B cell (primary cell): Measurements from ENCODE around the gene RUVBL2. TPM values are rescaled to one million over a fixed set of nuclear protein-coding genes. Genes with fewer than 3 reads are reported as not detected.
"Not testable (repeated sequence)": the region's sequence is repeated elsewhere in the genome, so short reads cannot be mapped to it uniquely, and the experiment has no call there.

Source experiments
- ATAC-seq: fragments of 200-7000 bp; cut with Tn5 transposase; one replicate; pipeline ENCODE4 v1.10.0; 2021; ENCODE audit warnings: low read depth, mild to moderate bottlenecking, moderate number of reproducible peaks, moderate library complexity
- CTCF ChIA-PET: fragments of 350-600 bp; sonication (Branson Sonifier 250); formaldehyde crosslinking; loops from one replicate; lab custom pipeline; 2021; ENCODE audit warnings: antibody characterized with exemption, inconsistent platforms; lab: Charles Lee
- POLR2A ChIA-PET: fragments of 350-600 bp; sonication (Branson Sonifier 250); formaldehyde crosslinking; loops from one replicate; lab custom pipeline; 2021; ENCODE audit warnings: antibody characterized with exemption; lab: Charles Lee
- DNase-seq: peaks from one replicate; pipeline ENCODE4 v3.0.0; 2013
- H2AFZ ChIP-seq: 2 replicates; pipeline ENCODE4 v1.6.1; 2012; ENCODE audit warnings: mild to moderate bottlenecking, low read depth, low read length; ENCODE audit not compliant: insufficient read depth, poor library complexity, severe bottlenecking
- H3K27ac ChIP-seq, 2 donors: 1 replicate in 1 of 2; 2 replicates in 1 of 2; pipeline ENCODE4 v1.5.1; 2012 to 2013; ENCODE audit warnings: low read length in 2 of 2, mild to moderate bottlenecking in 2 of 2, moderate library complexity in 1 of 2
- H3K27me3 ChIP-seq, 4 experiments: fragments of 200-600 bp in 1 of 4; sonication (generic) in 1 of 4; replicated peaks in 1 of 4; 1 replicate in 2 of 4; 2 replicates in 2 of 4; pipeline versions ENCODE4 v1.6.1 to v1.7.0; 2013 to 2016; ENCODE audit warnings: low read length in 3 of 4, mild to moderate bottlenecking in 2 of 4, mixed read lengths in 1 of 4, moderate library complexity in 1 of 4; ENCODE audit not compliant: insufficient read depth in 4 of 4, control insufficient read depth in 3 of 4; ENCODE audit errors: control extremely low read depth in 1 of 4
- H3K36me3 ChIP-seq, 2 experiments: replicated peaks in 1 of 2; 1 replicate in 1 of 2; 2 replicates in 1 of 2; pipeline versions ENCODE4 v1.6.1 to v1.7.1; 2013; ENCODE audit warnings: low read length in 1 of 2; ENCODE audit not compliant: insufficient read depth in 2 of 2, control insufficient read depth in 1 of 2; ENCODE audit errors: control extremely low read depth in 1 of 2, extremely low read depth in 1 of 2
- H3K4me1 ChIP-seq, 2 donors: fragments of 200-600 bp in 1 of 2; sonication (generic) in 1 of 2; 1 replicate in 1 of 2; 2 replicates in 1 of 2; pipeline versions ENCODE4 v1.5.1 to v1.6.1; 2013 to 2017; ENCODE audit warnings: low read length in 2 of 2; ENCODE audit not compliant: control insufficient read depth in 2 of 2, insufficient read depth in 2 of 2
- H3K4me2 ChIP-seq: replicated peaks from 2 replicates; pipeline ENCODE3; 2012; ENCODE audit warnings: mild to moderate bottlenecking, low read depth, low read length; ENCODE audit not compliant: poor library complexity, severe bottlenecking
- H3K4me3 ChIP-seq, 5 experiments: fragments of 200-600 bp in 1 of 5; sonication (generic) in 1 of 5; 1 replicate in 3 of 5; 2 replicates in 2 of 5; pipeline versions ENCODE4 v1.5.1 to v1.7.0; 2011 to 2016; ENCODE audit warnings: low read length in 4 of 5, mild to moderate bottlenecking in 4 of 5, low read depth in 2 of 5, control low read depth in 1 of 5, moderate library complexity in 1 of 5; ENCODE audit not compliant: insufficient read depth in 1 of 5; ENCODE audit errors: control extremely low read depth in 1 of 5, extremely low read depth in 1 of 5
- H3K79me2 ChIP-seq: fragments of 200-600 bp; sonication (generic); one replicate; pipeline ENCODE4 v1.6.0; 2016; ENCODE audit warnings: low read length; ENCODE audit not compliant: control insufficient read depth, insufficient read depth
- H3K9ac ChIP-seq: fragments of 200-600 bp; sonication (generic); 2 replicates; pipeline ENCODE4 v1.6.1; 2017; ENCODE audit warnings: mild to moderate bottlenecking, low read length, moderate library complexity
- H3K9me3 ChIP-seq, 3 donors: one replicate each; pipeline versions ENCODE4 v1.6.1 to v1.7.1; 2013; ENCODE audit warnings: low read length in 2 of 3; ENCODE audit not compliant: control insufficient read depth in 2 of 3, insufficient read depth in 1 of 3; ENCODE audit errors: control extremely low read depth in 1 of 3
- H4K20me1 ChIP-seq: 2 replicates; pipeline ENCODE4 v1.6.0; 2012; ENCODE audit warnings: mild to moderate bottlenecking, low read length; ENCODE audit not compliant: insufficient read depth, control insufficient read depth, poor library complexity, severe bottlenecking
- H3K27ac Mint-ChIP-seq: one replicate; pipeline ENCODE4 v1.8.0; 2021; ENCODE audit warnings: mixed read lengths
- H3K27me3 Mint-ChIP-seq: one replicate; pipeline ENCODE4 v1.8.0; 2021; ENCODE audit warnings: mixed read lengths
- H3K4me1 Mint-ChIP-seq: one replicate; pipeline ENCODE4 v1.8.0; 2021; ENCODE audit warnings: mixed read lengths
- H3K4me3 Mint-ChIP-seq: one replicate; pipeline ENCODE4 v1.8.0; 2021; ENCODE audit warnings: mixed read lengths
- H3K9me3 Mint-ChIP-seq: one replicate; pipeline ENCODE4 v1.8.0; 2022; ENCODE audit warnings: mixed read lengths; ENCODE audit not compliant: insufficient read depth
- WGBS: methylation state at CpG from one replicate; pipeline ENCODE4 v1.1.5; 2013; ENCODE audit warnings: missing lambda C conversion rate; ENCODE audit not compliant: insufficient coverage; 5-methylcytosine and 5-hydroxymethylcytosine counted together
- intact Hi-C: fragments of 100-400 bp; cut with micrococcal nuclease; formaldehyde crosslinking; loops from one replicate; pipeline ENCODE4 v1.10.0; 2022
- polyA plus RNA-seq: library from polyadenylated mRNA; depleted of rRNA; stranded (reverse); fragments of >200 nt; gene quantifications from 2 replicates; pipeline ENCODE4 v1.2.3, GENCODE V29; 2012
- total RNA-seq, 2 donors: library from RNA; stranded (reverse); fragments of 120-200 nt in 1 of 2; gene quantifications; 1 replicate in 1 of 2; 2 replicates in 1 of 2; pipeline versions ENCODE4 v1.2.3 to v1.2.4, GENCODE V29; 2013 to 2022
- TF ChIP-seq, protein P1 (sequence below): fragments of 200-600 bp; IDR thresholded peaks from one replicate; pipeline ENCODE4 v1.8.0; 2022; ENCODE audit warnings: antibody characterized with exemption, mild to moderate bottlenecking

The RUVBL2 gene
- total and polyA plus RNA-seq, 2 donors (not counting 1 experiment from before 2014, with no cell fraction given) = 36.1 to 57.4 TPM

DNA sequence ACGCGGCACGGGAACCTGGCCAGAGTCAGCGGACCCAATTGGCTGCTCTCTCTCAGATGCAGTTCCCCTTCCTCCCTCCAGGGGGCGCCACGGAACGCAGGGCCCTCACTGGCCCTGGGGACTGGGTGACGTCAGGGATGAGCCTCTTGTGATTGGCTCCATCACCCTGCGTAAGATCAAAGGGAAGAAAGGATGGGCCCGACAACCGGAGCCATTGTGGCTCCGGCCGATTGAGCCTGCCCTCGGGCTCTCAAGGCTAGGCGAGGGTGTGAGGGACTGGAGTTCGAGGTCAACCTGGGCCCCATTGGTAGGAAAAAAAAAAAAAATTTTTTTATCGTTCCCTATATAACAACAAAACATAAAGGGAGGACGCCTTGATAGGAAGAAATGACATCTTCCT, 43.1 kb downstream of the RUVBL2 start, which contains the start of gene CGB1:
CGB1 (minus strand) TSS at position 81 of the 400 bp plus-strand sequence. CDS start 184 bp downstream, outside the sequence.
- POLR2A ChIA-PET, H3K9me3 Mint-ChIP-seq, H4K20me1 ChIP-seq, H3K9ac ChIP-seq, H3K79me2 ChIP-seq, H3K4me1 Mint-ChIP-seq, ATAC-seq, H3K27ac ChIP-seq, H3K4me3 Mint-ChIP-seq, CTCF ChIA-PET, H3K9me3 ChIP-seq, H3K27me3 Mint-ChIP-seq, H3K4me3 ChIP-seq, H3K27me3 ChIP-seq, H3K4me2 ChIP-seq, H3K36me3 ChIP-seq, H2AFZ ChIP-seq, intact Hi-C loops, H3K4me1 ChIP-seq: not testable (repeated sequence)
- WGBS = 49% methylated on average over 9 of the region's 18 CpGs
- peak within 1 kb of the TSS; percentile 26 for H3K27ac Mint-ChIP-seq
- peak; percentile 22 for DNase-seq
- TF ChIP-seq, protein P1, sequence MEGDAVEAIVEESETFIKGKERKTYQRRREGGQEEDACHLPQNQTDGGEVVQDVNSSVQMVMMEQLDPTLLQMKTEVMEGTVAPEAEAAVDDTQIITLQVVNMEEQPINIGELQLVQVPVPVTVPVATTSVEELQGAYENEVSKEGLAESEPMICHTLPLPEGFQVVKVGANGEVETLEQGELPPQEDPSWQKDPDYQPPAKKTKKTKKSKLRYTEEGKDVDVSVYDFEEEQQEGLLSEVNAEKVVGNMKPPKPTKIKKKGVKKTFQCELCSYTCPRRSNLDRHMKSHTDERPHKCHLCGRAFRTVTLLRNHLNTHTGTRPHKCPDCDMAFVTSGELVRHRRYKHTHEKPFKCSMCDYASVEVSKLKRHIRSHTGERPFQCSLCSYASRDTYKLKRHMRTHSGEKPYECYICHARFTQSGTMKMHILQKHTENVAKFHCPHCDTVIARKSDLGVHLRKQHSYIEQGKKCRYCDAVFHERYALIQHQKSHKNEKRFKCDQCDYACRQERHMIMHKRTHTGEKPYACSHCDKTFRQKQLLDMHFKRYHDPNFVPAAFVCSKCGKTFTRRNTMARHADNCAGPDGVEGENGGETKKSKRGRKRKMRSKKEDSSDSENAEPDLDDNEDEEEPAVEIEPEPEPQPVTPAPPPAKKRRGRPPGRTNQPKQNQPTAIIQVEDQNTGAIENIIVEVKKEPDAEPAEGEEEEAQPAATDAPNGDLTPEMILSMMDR = peak; percentile 43

DNA sequence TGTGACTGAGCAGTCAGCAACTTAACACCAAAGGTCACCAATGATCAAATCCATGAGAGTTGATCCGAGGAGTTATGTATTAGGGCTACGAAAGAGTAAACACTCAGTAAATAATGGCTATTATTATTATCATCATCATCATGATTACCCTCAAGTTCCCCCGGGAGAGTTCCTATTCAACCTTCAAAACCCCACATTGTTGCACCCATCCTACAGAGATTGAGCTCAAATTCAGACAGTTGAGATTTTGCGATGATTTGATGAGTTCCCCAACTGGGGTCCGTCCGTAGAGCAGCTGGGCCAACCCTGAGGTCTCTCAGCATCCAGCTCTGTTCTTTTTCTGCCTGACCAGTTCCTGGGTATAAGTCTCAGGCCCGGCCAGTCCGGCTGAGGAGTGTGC, 44.4 kb downstream of the RUVBL2 start:
- peaks cover 11% of the 10 kb centered on the region for H3K27me3 Mint-ChIP-seq
- H3K4me3 ChIP-seq, H3K9ac ChIP-seq, H2AFZ ChIP-seq, intact Hi-C loops, H3K79me2 ChIP-seq, H3K4me1 ChIP-seq, H3K4me2 ChIP-seq, H3K36me3 ChIP-seq, H4K20me1 ChIP-seq, H3K27ac Mint-ChIP-seq, ATAC-seq, DNase-seq, H3K9me3 Mint-ChIP-seq, POLR2A ChIA-PET, H3K4me3 Mint-ChIP-seq, H3K27ac ChIP-seq, H3K27me3 ChIP-seq, H3K9me3 ChIP-seq, H3K4me1 Mint-ChIP-seq: not testable (repeated sequence)
- CTCF ChIA-PET = interaction anchor here (0.6 kb wide), 1 partner anchor 34 kb away, joined by 3 read pairs; no protein-coding TSS in a partner anchor
- 100% methylated on average over 1 of the region's 8 CpGs for WGBS

DNA sequence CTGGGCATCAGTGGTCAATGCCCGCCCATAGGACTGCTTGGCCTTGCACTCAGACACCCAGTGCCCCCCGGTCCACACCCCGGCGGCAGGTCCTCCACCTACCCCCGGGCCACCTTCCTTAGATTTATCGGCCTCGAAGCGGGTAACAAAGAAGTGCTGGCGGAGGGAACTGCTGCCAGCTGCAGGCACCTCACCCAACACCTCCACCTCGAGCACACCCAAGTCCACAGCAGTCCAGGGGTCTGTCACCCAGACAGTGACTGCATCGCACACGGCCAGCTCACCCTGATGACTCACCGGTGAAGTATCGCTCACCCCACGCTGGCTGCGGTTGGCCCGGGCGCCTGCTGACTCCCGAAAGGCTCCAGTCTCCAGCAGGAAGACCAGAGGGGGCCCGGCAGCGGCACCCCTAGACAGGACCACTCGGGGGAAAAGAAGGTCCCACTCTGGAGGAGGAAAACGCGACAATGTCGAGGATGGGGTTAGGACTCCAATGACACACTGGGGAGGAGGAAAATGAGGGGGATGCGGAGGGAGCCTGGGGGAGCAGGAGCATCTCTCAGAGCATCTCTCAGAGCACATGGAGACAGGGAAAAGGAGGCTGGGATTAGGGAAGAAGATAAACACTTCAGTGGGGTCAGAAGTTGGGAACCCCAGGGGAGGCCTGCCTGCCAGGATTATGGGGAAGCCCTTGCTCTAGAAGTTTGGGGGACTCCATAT, 45.0 kb downstream of the RUVBL2 start:
- peaks cover 12% of the 10 kb centered on the region for H3K27me3 Mint-ChIP-seq
- CTCF ChIA-PET, H3K9me3 Mint-ChIP-seq, H3K4me3 Mint-ChIP-seq, H3K27ac Mint-ChIP-seq, DNase-seq, H2AFZ ChIP-seq, intact Hi-C loops, H3K4me1 Mint-ChIP-seq, H3K27me3 ChIP-seq, H4K20me1 ChIP-seq, H3K4me3 ChIP-seq, H3K9me3 ChIP-seq, H3K4me1 ChIP-seq, H3K79me2 ChIP-seq, H3K36me3 ChIP-seq, ATAC-seq, H3K9ac ChIP-seq, POLR2A ChIA-PET, H3K27ac ChIP-seq, H3K4me2 ChIP-seq: not testable (repeated sequence)
- WGBS = 88% methylated on average over 25 of the region's 26 CpGs
